HCT116 (cell line): Measurements from ENCODE around the gene RAB34.

ENCODE experiments used
- CTCF ChIP-seq, 3 experiments: fragments of 200-600 bp in 1 of 3; sonication (generic) in 1 of 3; IDR thresholded peaks in 2 of 3; conservative IDR thresholded peaks in 1 of 3; 2 replicates each; pipeline ENCODE4 v1.5.1; 2012 to 2017; ENCODE audit warnings: low read depth in 2 of 3, low read length in 2 of 3, antibody characterized with exemption in 1 of 3, borderline replicate concordance in 1 of 3, control low read depth in 1 of 3, mild to moderate bottlenecking in 1 of 3, mixed read lengths in 1 of 3, mixed run types in 1 of 3, moderate library complexity in 1 of 3; ENCODE audit not compliant: insufficient read depth in 1 of 3
- EGR1 ChIP-seq: IDR thresholded peaks from 2 replicates; pipeline ENCODE4 v1.6.1; 2012; ENCODE audit warnings: low read depth
- FOSL1 ChIP-seq: IDR thresholded peaks from 2 replicates; pipeline ENCODE4 v1.6.1; 2012; ENCODE audit warnings: low read depth
- POLR2A ChIP-seq: IDR thresholded peaks from 2 replicates; pipeline ENCODE4 v1.7.0; 2011; ENCODE audit warnings: borderline replicate concordance; ENCODE audit not compliant: insufficient read depth, insufficient read length; ENCODE audit errors: extremely low read depth
- RAD21 ChIP-seq: IDR thresholded peaks from 2 replicates; pipeline ENCODE4 v1.6.1; 2012; ENCODE audit warnings: low read depth, mild to moderate bottlenecking
- REST ChIP-seq: IDR thresholded peaks from 2 replicates; pipeline ENCODE4 v1.6.1; 2012; ENCODE audit warnings: low read depth
- TCF7L2 ChIP-seq: IDR thresholded peaks from 2 replicates; pipeline ENCODE4 v1.7.0; 2011; ENCODE audit warnings: borderline replicate concordance, inconsistent platforms; ENCODE audit not compliant: insufficient read depth, insufficient read length; ENCODE audit errors: extremely low read depth
- YY1 ChIP-seq: IDR thresholded peaks from 2 replicates; pipeline ENCODE4 v1.6.1; 2011; ENCODE audit warnings: low read length, low read depth, moderate library complexity, mild to moderate bottlenecking; ENCODE audit not compliant: insufficient replicate concordance; ENCODE audit errors: extremely low read depth

GRCh38 chr17:28705074-28705659 lies 12.5 kb downstream of the RAB34 start:
- no peak for TF ChIP-seq CTCF (IDR thresholded peaks at IDR 0.05 in 2 of 3, conservative IDR thresholded peaks at IDR 0.05 in 1 of 3; ENCODE audit: borderline replicate concordance in 1 of 3, insufficient read depth in 1 of 3, low read depth in 2 of 3, low read length in 2 of 3)
- no peak for TF ChIP-seq YY1
- no peak for TF ChIP-seq FOSL1
- TF ChIP-seq REST: no peak
- no peak for TF ChIP-seq POLR2A
- TF ChIP-seq EGR1: no peak
- no peak for TF ChIP-seq TCF7L2
- no peak for TF ChIP-seq RAD21
